H1 (cell line): Measurements from ENCODE around the gene THAP11. TPM values are rescaled to one million over a fixed set of nuclear protein-coding genes. Genes with fewer than 3 reads are reported as not detected.

Source experiments
- CTCF ChIA-PET: fragments of 300-600 bp; sonication (Branson Sonifier 250); formaldehyde crosslinking; loops from one replicate; lab custom pipeline; 2021; ENCODE audit not compliant: partially characterized antibody; lab: Charles Lee
- POLR2A ChIA-PET: fragments of 300-600 bp; sonication (Branson Sonifier 250); formaldehyde crosslinking; loops from one replicate; lab custom pipeline; 2021; ENCODE audit warnings: inconsistent platforms; ENCODE audit not compliant: partially characterized antibody; lab: Charles Lee
- DNase-seq, 2 experiments: peaks; one replicate each; pipeline versions ENCODE4 v3.0.0 to v3.0.0-alpha.2; 2010 to 2022; ENCODE audit warnings: low spot score in 2 of 2, low read depth in 1 of 2, mixed read lengths in 1 of 2
- FAIRE-seq: peaks from 2 replicates; lab custom pipeline; 2011; peaks lifted over from hg19 to GRCh38; lab: Jason Lieb, UNC
- H2AFZ ChIP-seq: 2 replicates; pipeline ENCODE4 v1.8.1; 2012; ENCODE audit warnings: low read length, inconsistent platforms
- H2AK5ac ChIP-seq: 2 replicates; pipeline ENCODE4 v1.6.1; 2013; ENCODE audit warnings: low read depth, low read length
- H2BK120ac ChIP-seq: replicated peaks from 2 replicates; pipeline ENCODE3; 2013; ENCODE audit warnings: low read depth, low read length, inconsistent platforms
- H2BK12ac ChIP-seq: 2 replicates; pipeline ENCODE4 v1.6.1; 2013; ENCODE audit warnings: low read depth, low read length
- H2BK15ac ChIP-seq: 2 replicates; pipeline ENCODE4 v1.6.1; 2013; ENCODE audit warnings: low read length
- H2BK20ac ChIP-seq: 2 replicates; pipeline ENCODE4 v1.6.1; 2013; ENCODE audit warnings: low read length
- H2BK5ac ChIP-seq: 2 replicates; pipeline ENCODE4 v1.6.1; 2013; ENCODE audit warnings: low read depth, low read length
- H3K14ac ChIP-seq: 2 replicates; pipeline ENCODE4 v1.6.1; 2013; ENCODE audit warnings: inconsistent platforms; ENCODE audit not compliant: insufficient read length
- H3K18ac ChIP-seq: 2 replicates; pipeline ENCODE4 v1.6.1; 2013; ENCODE audit warnings: low read length; ENCODE audit errors: extremely low read depth
- H3K23ac ChIP-seq: 2 replicates; pipeline ENCODE4 v1.6.1; 2013; ENCODE audit warnings: inconsistent platforms; ENCODE audit not compliant: insufficient read length
- H3K23me2 ChIP-seq: 2 replicates; pipeline ENCODE4 v1.6.1; 2013; ENCODE audit warnings: low read depth, low read length
- H3K27ac ChIP-seq: 2 replicates; pipeline ENCODE4 v1.6.1; 2011; ENCODE audit warnings: low read depth, low read length, inconsistent platforms
- H3K27me3 ChIP-seq, 4 experiments: replicated peaks in 1 of 4; 1 replicate in 1 of 4; 2 replicates in 3 of 4; pipeline versions ENCODE4 v1.6.1 to v1.8.1; 2011 to 2013; ENCODE audit warnings: low read length in 3 of 4, mild to moderate bottlenecking in 3 of 4, inconsistent platforms in 2 of 4, mixed read lengths in 2 of 4, moderate library complexity in 1 of 4; ENCODE audit not compliant: control insufficient read depth in 3 of 4, insufficient read depth in 3 of 4; ENCODE audit errors: extremely low read depth in 1 of 4
- H3K36me3 ChIP-seq, 4 experiments: 2 replicates each; pipeline versions ENCODE4 v1.6.1 to v1.8.1; 2011 to 2013; ENCODE audit warnings: mild to moderate bottlenecking in 4 of 4, low read length in 3 of 4, moderate library complexity in 2 of 4, control low read depth in 1 of 4, inconsistent platforms in 1 of 4; ENCODE audit not compliant: insufficient read depth in 4 of 4, control insufficient read depth in 2 of 4
- H3K4ac ChIP-seq: replicated peaks from 2 replicates; pipeline ENCODE3; 2013; ENCODE audit warnings: low read length, low read depth, mixed read lengths, inconsistent platforms; ENCODE audit not compliant: insufficient read length
- H3K4me1 ChIP-seq, 4 experiments: replicated peaks in 1 of 4; 1 replicate in 1 of 4; 2 replicates in 3 of 4; pipeline versions ENCODE4 v1.6.1 to v1.8.1; 2011 to 2013; ENCODE audit warnings: low read length in 3 of 4, inconsistent platforms in 2 of 4, mixed read lengths in 1 of 4; ENCODE audit not compliant: insufficient read depth in 4 of 4, control insufficient read depth in 3 of 4
- H3K4me2 ChIP-seq, 2 experiments: 2 replicates each; pipeline versions ENCODE4 v1.6.1 to v1.8.1; 2011 to 2013; ENCODE audit warnings: low read depth in 2 of 2, low read length in 2 of 2, control low read depth in 1 of 2, inconsistent platforms in 1 of 2, mild to moderate bottlenecking in 1 of 2; ENCODE audit not compliant: insufficient read depth in 1 of 2
- H3K4me3 ChIP-seq, 4 experiments: fragments of 200-600, 300-600 bp in 1 of 4; sonication (generic), shearing (Covaris generic), sonication (Bioruptor Twin) in 1 of 4; 2 replicates each; pipeline versions ENCODE4 v1.5.1 to v1.8.1; 2011 to 2016; ENCODE audit warnings: low read length in 4 of 4, low read depth in 3 of 4, control low read depth in 2 of 4, inconsistent platforms in 2 of 4, mild to moderate bottlenecking in 2 of 4, mixed read lengths in 1 of 4, moderate library complexity in 1 of 4; ENCODE audit not compliant: insufficient read depth in 2 of 4; ENCODE audit errors: extremely low read depth in 1 of 4
- H3K56ac ChIP-seq: replicated peaks from 2 replicates; pipeline ENCODE3; 2013; ENCODE audit warnings: low read depth, mild to moderate bottlenecking, mixed read lengths, low read length, inconsistent platforms; ENCODE audit not compliant: insufficient read length
- H3K79me1 ChIP-seq: 2 replicates; pipeline ENCODE4 v1.6.1; 2013; ENCODE audit warnings: low read depth, low read length, control low read depth
- H3K79me2 ChIP-seq, 2 experiments: 2 replicates each; pipeline versions ENCODE4 v1.6.1 to v1.8.1; 2012 to 2013; ENCODE audit warnings: low read length in 2 of 2, mild to moderate bottlenecking in 2 of 2, inconsistent platforms in 1 of 2; ENCODE audit not compliant: insufficient read depth in 2 of 2, control insufficient read depth in 1 of 2
- H3K9ac ChIP-seq, 4 experiments: replicated peaks in 1 of 4; 1 replicate in 1 of 4; 2 replicates in 3 of 4; pipeline versions ENCODE4 v1.6.1 to v1.8.1; 2011 to 2013; ENCODE audit warnings: low read depth in 3 of 4, low read length in 3 of 4, control low read depth in 2 of 4, mild to moderate bottlenecking in 2 of 4, moderate library complexity in 2 of 4, inconsistent platforms in 1 of 4; ENCODE audit errors: extremely low read depth in 1 of 4
- H3K9me3 ChIP-seq, 2 experiments: 2 replicates each; pipeline versions ENCODE4 v1.6.1 to v1.8.1; 2012 to 2013; ENCODE audit warnings: mild to moderate bottlenecking in 2 of 2, moderate library complexity in 2 of 2, control low read depth in 1 of 2, inconsistent platforms in 1 of 2, low read depth in 1 of 2, low read length in 1 of 2, mixed read lengths in 1 of 2; ENCODE audit not compliant: insufficient read depth in 2 of 2
- H4K20me1 ChIP-seq, 2 experiments: replicated peaks in 1 of 2; 2 replicates each; pipeline versions ENCODE3 to v1.8.1; 2011 to 2013; ENCODE audit warnings: inconsistent platforms in 2 of 2, low read length in 2 of 2, mild to moderate bottlenecking in 1 of 2; ENCODE audit not compliant: insufficient read depth in 2 of 2, control insufficient read depth in 1 of 2
- H4K5ac ChIP-seq: 2 replicates; pipeline ENCODE4 v1.6.1; 2013; ENCODE audit warnings: low read length, low read depth, mixed read lengths, inconsistent platforms; ENCODE audit not compliant: insufficient read length
- H4K8ac ChIP-seq: 2 replicates; pipeline ENCODE4 v1.8.0; 2013; ENCODE audit warnings: mild to moderate bottlenecking, moderate library complexity, low read length, inconsistent platforms; ENCODE audit not compliant: insufficient read depth; ENCODE audit errors: extremely low read depth
- H4K91ac ChIP-seq: replicated peaks from 2 replicates; pipeline ENCODE3; 2013; ENCODE audit warnings: low read length, mixed read lengths, inconsistent platforms; ENCODE audit not compliant: insufficient read length
- CTBP2 ChIP-seq: IDR thresholded peaks from 2 replicates; pipeline ENCODE4 v1.7.0; 2011; ENCODE audit warnings: borderline replicate concordance, mild to moderate bottlenecking, moderate library complexity, mixed read lengths, low read length; ENCODE audit not compliant: insufficient read depth, insufficient read length
- GABPA ChIP-seq: IDR thresholded peaks from 2 replicates; pipeline ENCODE4 v1.6.1; 2011; ENCODE audit warnings: mild to moderate bottlenecking, low read length, moderate library complexity, borderline replicate concordance; ENCODE audit not compliant: insufficient read depth
- HDAC2 ChIP-seq, 2 experiments: fragments of 300-600 bp in 1 of 2; sonication (generic) in 1 of 2; IDR thresholded peaks; 2 replicates each; pipeline ENCODE4 v1.6.1; 2011 to 2012; ENCODE audit warnings: low read depth in 2 of 2, low read length in 2 of 2, mild to moderate bottlenecking in 2 of 2, moderate library complexity in 2 of 2, borderline replicate concordance in 1 of 2, inconsistent platforms in 1 of 2
- JUND ChIP-seq: IDR thresholded peaks from 2 replicates; pipeline ENCODE4 v1.6.1; 2011; ENCODE audit warnings: mild to moderate bottlenecking, improper control_type of control experiment, low read length
- KDM4A ChIP-seq: IDR thresholded peaks from one replicate; pipeline ENCODE4 v1.7.1; 2012; ENCODE audit warnings: low read depth, mild to moderate bottlenecking, moderate library complexity, low read length, inconsistent platforms; ENCODE audit not compliant: severe bottlenecking
- KDM5A ChIP-seq: fragments of 200-600 bp; IDR thresholded peaks from 2 replicates; pipeline ENCODE4 v1.7.1; 2012; ENCODE audit warnings: mild to moderate bottlenecking, low read length, inconsistent platforms, mixed read lengths
- POLR2A ChIP-seq, 2 experiments: IDR thresholded peaks; 1 replicate in 1 of 2; 2 replicates in 1 of 2; pipeline ENCODE4 v1.6.1; 2011; ENCODE audit warnings: low read depth in 2 of 2, low read length in 2 of 2, mild to moderate bottlenecking in 2 of 2; ENCODE audit errors: control extremely low read depth in 1 of 2
- SAP30 ChIP-seq: fragments of 300-600 bp; sonication (generic); IDR thresholded peaks from 2 replicates; pipeline ENCODE4 v1.7.1; 2012; ENCODE audit warnings: low read length, moderate library complexity, mild to moderate bottlenecking, inconsistent platforms; ENCODE audit not compliant: insufficient read depth, insufficient replicate concordance
- SIN3A ChIP-seq, 2 experiments: IDR thresholded peaks in 1 of 2; conservative IDR thresholded peaks in 1 of 2; 2 replicates each; pipeline ENCODE4 v1.6.1; 2011 to 2012; ENCODE audit warnings: low read length in 2 of 2, improper control_type of control experiment in 1 of 2, low read depth in 1 of 2, mild to moderate bottlenecking in 1 of 2
- SIX5 ChIP-seq: IDR thresholded peaks from 2 replicates; pipeline ENCODE4 v1.6.1; 2011; ENCODE audit warnings: mild to moderate bottlenecking, low read depth, low read length
- SP1 ChIP-seq: IDR thresholded peaks from 2 replicates; pipeline ENCODE4 v1.6.1; 2011; ENCODE audit warnings: low read depth, low read length
- TAF1 ChIP-seq: IDR thresholded peaks from 2 replicates; pipeline ENCODE4 v1.6.1; 2011; ENCODE audit warnings: mild to moderate bottlenecking, low read depth, low read length
- TCF12 ChIP-seq: IDR thresholded peaks from 2 replicates; pipeline ENCODE4 v1.6.1; 2011; ENCODE audit warnings: low read depth, mild to moderate bottlenecking, low read length
- WGBS, 2 experiments: shearing (Covaris generic) in 1 of 2; methylation state at CpG; one replicate each; pipeline versions ENCODE4 v1.1.6 to v1.1.7; 2013 to 2015; ENCODE audit warnings: low lambda C conversion rate in 2 of 2, mixed read lengths in 2 of 2, inconsistent platforms in 1 of 2, low coverage in 1 of 2, missing lambda C conversion rate in 1 of 2; ENCODE audit not compliant: insufficient replicate concordance in 2 of 2, insufficient coverage in 1 of 2, insufficient read length in 1 of 2; ENCODE audit errors: extremely low coverage in 1 of 2, missing lambda C conversion rate in 1 of 2; 5-methylcytosine and 5-hydroxymethylcytosine counted together
- polyA plus RNA-seq, 7 experiments: library from polyadenylated mRNA; depleted of rRNA in 3 of 7; stranded (reverse) in 5 of 7; unstranded in 2 of 7; fragments of >200 nt in 5 of 7; fragments of 200-250 nt in 2 of 7; gene quantifications; 1 replicate in 5 of 7; 2 replicates in 1 of 7; 4 replicates in 1 of 7; pipeline versions ENCODE4 v1.2.1 to v1.2.3, GENCODE V29; 2011 to 2013; ENCODE audit warnings: missing spikeins in 2 of 7, mixed read lengths in 2 of 7
- total RNA-seq: library from RNA; stranded (reverse); fragmentation: NEBNext Ultra II Directional; extraction: Animal tissue kit (Norgen Biotek cat#: 25700); gene quantifications from 2 replicates; pipeline ENCODE4 v1.2.1, GENCODE V29; 2021

THAP11 gene
- total and polyA plus RNA-seq, 2 of the 8 experiments (the other 6 are each of a cell fraction or from before 2014, with no cell fraction given) = 50.8 to 54.8 TPM

DNA sequence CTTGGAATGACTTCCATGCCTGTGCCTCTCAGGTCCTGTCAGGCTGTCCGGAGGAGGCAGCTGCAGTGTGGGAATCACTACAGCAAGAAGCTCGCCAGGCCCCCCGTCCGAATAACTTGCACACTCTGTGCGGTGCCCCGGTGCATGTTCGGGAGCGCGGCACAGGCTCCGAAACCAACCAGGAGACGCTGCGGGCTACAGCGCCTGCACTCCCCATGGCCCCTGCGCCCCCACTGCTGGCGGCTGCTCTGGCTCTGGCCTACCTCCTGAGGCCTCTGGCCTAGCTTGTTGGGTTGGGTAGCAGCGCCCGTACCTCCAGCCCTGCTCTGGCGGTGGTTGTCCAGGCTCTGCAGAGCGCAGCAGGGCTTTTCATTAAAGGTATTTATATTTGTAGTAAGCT is 43.9 kb downstream of the THAP11 start:
- ChIA-PET POLR2A (interaction anchor here (0.7 to 6.3 kb wide), 15 partner anchors 7 to 137 kb away, joined by 3 to 45 read pairs (median 5); partner anchors contain the start of genes CTRL, DDX28, DUS2 and EDC4), CTCF (interaction anchor here (0.9 to 21.8 kb wide), 10 partner anchors 19 to 218 kb away, joined by 3 to 623 read pairs (median 4); partner anchors contain the start of genes CTRL, LCAT and PSMB10)
- Histone ChIP-seq H3K79me1 (no peaks in the 10 kb centered on the region), H3K36me3 (peaks cover 14 to 22% (median 16%) of the 10 kb centered on the region in 4 experiments), H3K56ac (no peak overlapping the region), H2AFZ (no peak overlapping the region), H4K91ac (no peak overlapping the region), H3K4me2 (peak overlapping the region; percentile 6 to 18; a peak in 3 of 4 replicates), H3K9ac (no peak overlapping the region), H2BK20ac (no peak overlapping the region), H3K27me3 (no peaks in the 10 kb centered on the region), H3K18ac (no peak overlapping the region), H3K9me3 (no peaks in the 10 kb centered on the region), H2BK120ac (no peak overlapping the region), H4K20me1 (peaks cover 9 to 14% of the 10 kb centered on the region in 2 experiments), H3K4me1 (peaks cover 5 to 15% (median 11%) of the 10 kb centered on the region in 4 experiments), H4K8ac (no peak overlapping the region; the same call in 1 of the 2 replicates), H2AK5ac (no peak overlapping the region), H3K79me2 (no peaks in the 10 kb centered on the region), H3K27ac (no peak overlapping the region; the same call in 1 of the 2 replicates), H2BK5ac (no peak overlapping the region), H2BK12ac (no peak overlapping the region), H3K4ac (no peak overlapping the region), H4K5ac (no peak overlapping the region), H3K23me2 (0 out of 2 replicates have a peak, but pooled peaks cover 2% of the 10 kb centered on the region), H3K4me3 (no peak overlapping the region), H3K14ac (no peak overlapping the region), H3K23ac (no peak overlapping the region), H2BK15ac (no peak overlapping the region; the same call in 1 of the 2 replicates)
- WGBS, 2 experiments = 87% methylated on average over 17 of the region's 19 CpGs; no CpG with 5 or more reads in 1 of the 2 experiments
- no peak for FAIRE-seq
- DNase-seq = no peak
- no peak for TF ChIP-seq POLR2A (IDR thresholded peaks at IDR 0.05; ENCODE audit: control extremely low read depth in 1 of 2, low read depth in 2 of 2, low read length in 2 of 2)
- no peak for TF ChIP-seq HDAC2 (IDR thresholded peaks at IDR 0.05; ENCODE audit: borderline replicate concordance in 1 of 2, low read depth in 2 of 2, low read length in 2 of 2)
- TF ChIP-seq KDM4A = no peak
- no peak for TF ChIP-seq KDM5A
- TF ChIP-seq SAP30 = no peak
- TF ChIP-seq JUND = no peak
- no peak for TF ChIP-seq TAF1
- no peak for TF ChIP-seq SIX5
- TF ChIP-seq CTBP2 = no peak
- TF ChIP-seq TCF12 = no peak
- no peak for TF ChIP-seq SP1
- TF ChIP-seq GABPA = no peak
- TF ChIP-seq SIN3A (conservative IDR thresholded peaks at IDR 0.05 in 1 of 2, IDR thresholded peaks at IDR 0.05 in 1 of 2; ENCODE audit: low read depth in 1 of 2, low read length in 2 of 2) = no peak
